Lung (tissue), 12 donors: ENCODE data around the gene AKR7A3. TPM values are rescaled to one million over a fixed set of nuclear protein-coding genes. Genes with fewer than 3 reads are reported as not detected.

ENCODE experiments used
- ATAC-seq: fragments of 200-7000 bp; cut with Tn5 transposase; one replicate; pipeline ENCODE4 v1.9.1; 2020; ENCODE audit warnings: moderate number of reproducible peaks; ENCODE audit not compliant: insufficient read depth, low FRiP score
- DNase-seq, 3 donors: peaks; one replicate each; pipeline ENCODE4 v3.0.0-alpha.2; 2013 to 2017
- H3K27ac ChIP-seq, 2 donors: one replicate each; pipeline ENCODE4 v1.5.1; 2013; ENCODE audit warnings: mild to moderate bottlenecking in 2 of 2, moderate library complexity in 2 of 2, control low read depth in 1 of 2, inconsistent platforms in 1 of 2, low read depth in 1 of 2, low read length in 1 of 2
- H3K27me3 ChIP-seq, 3 donors: one replicate each; pipeline ENCODE4 v1.5.1; 2013; ENCODE audit warnings: low read length in 2 of 3; ENCODE audit not compliant: control insufficient read depth in 3 of 3, insufficient read depth in 3 of 3
- H3K36me3 ChIP-seq, 4 donors: one replicate each; pipeline ENCODE4 v1.5.1; 2013; ENCODE audit warnings: low read length in 4 of 4, mild to moderate bottlenecking in 1 of 4, moderate library complexity in 1 of 4; ENCODE audit not compliant: control insufficient read depth in 4 of 4, insufficient read depth in 4 of 4
- H3K4me1 ChIP-seq, 5 donors: one replicate each; pipeline ENCODE4 v1.5.1; 2013; ENCODE audit warnings: low read length in 5 of 5, mild to moderate bottlenecking in 2 of 5, moderate library complexity in 1 of 5; ENCODE audit not compliant: control insufficient read depth in 5 of 5, insufficient read depth in 5 of 5
- H3K4me3 ChIP-seq: one replicate; pipeline ENCODE4 v1.5.1; 2013; ENCODE audit warnings: mild to moderate bottlenecking, control low read depth, moderate library complexity
- H3K9ac ChIP-seq, 2 donors: one replicate each; pipeline ENCODE4 v1.5.1; 2013; ENCODE audit warnings: low read length in 2 of 2, control low read depth in 1 of 2; ENCODE audit not compliant: insufficient read depth in 1 of 2
- H3K9me3 ChIP-seq, 4 donors: one replicate each; pipeline ENCODE4 v1.5.1; 2013; ENCODE audit warnings: low read length in 3 of 4, mild to moderate bottlenecking in 1 of 4, moderate library complexity in 1 of 4; ENCODE audit not compliant: control insufficient read depth in 4 of 4, insufficient read depth in 3 of 4
- CTCF ChIP-seq: IDR thresholded peaks from 2 replicates; pipeline ENCODE4 v1.5.1; 2012; ENCODE audit warnings: mild to moderate bottlenecking; ENCODE audit errors: control extremely low read depth, extremely low read depth
- WGBS, 2 donors: extraction: QIAGEN DNeasy Blood & Tissue Kit; methylation state at CpG; one replicate each; pipeline ENCODE4 v1.1.7; 2013; 5-methylcytosine and 5-hydroxymethylcytosine counted together
- polyA plus RNA-seq, 2 donors: library from polyadenylated mRNA; stranded (reverse); fragments of 200-250 nt; gene quantifications; one replicate each; pipeline ENCODE4 v1.2.1, GENCODE V29; 2013
- total RNA-seq, 2 donors: library from RNA; depleted of rRNA in 1 of 2; stranded (reverse); fragments of >200 nt in 1 of 2; gene quantifications; one replicate each; pipeline ENCODE4 v1.2.1, GENCODE V29; 2014 to 2021
- donor health status: control.
- donor health status: control.
- donor health status: Bipolar disorder and iron deficiency.
- donor health status: healthy.
- donor health status: DM: yes; HTN: yes; CAD: no.

The AKR7A3 gene
- total and polyA plus RNA-seq, 4 donors = 0.23 to 1.3 (median 0.82) TPM

- H3K9me3 ChIP-seq = no peaks in the 10 kb centered on the region
- H3K4me1 ChIP-seq = peaks cover 0 to 5% (median 0%) of the 10 kb centered on the region in 5 donors
- no peaks in the 10 kb centered on the region for H3K27me3 ChIP-seq
- no peak for TF ChIP-seq CTCF
- WGBS, 2 donors = 91 to 94% methylated on average over 13 to 14 of the region's 14 CpGs
- no peak overlapping the region for H3K4me3 ChIP-seq
- peaks cover 0 to 41% (median 16%) of the 10 kb centered on the region in 4 donors for H3K36me3 ChIP-seq
- DNase-seq (no peak), ATAC-seq (no peak)
- H3K9ac ChIP-seq = no peak overlapping the region
- H3K27ac ChIP-seq = no peak overlapping the region
Observed at GRCh38 chr1:19330449-19331135, 42.0 kb upstream of the AKR7A3 start.

DNA sequence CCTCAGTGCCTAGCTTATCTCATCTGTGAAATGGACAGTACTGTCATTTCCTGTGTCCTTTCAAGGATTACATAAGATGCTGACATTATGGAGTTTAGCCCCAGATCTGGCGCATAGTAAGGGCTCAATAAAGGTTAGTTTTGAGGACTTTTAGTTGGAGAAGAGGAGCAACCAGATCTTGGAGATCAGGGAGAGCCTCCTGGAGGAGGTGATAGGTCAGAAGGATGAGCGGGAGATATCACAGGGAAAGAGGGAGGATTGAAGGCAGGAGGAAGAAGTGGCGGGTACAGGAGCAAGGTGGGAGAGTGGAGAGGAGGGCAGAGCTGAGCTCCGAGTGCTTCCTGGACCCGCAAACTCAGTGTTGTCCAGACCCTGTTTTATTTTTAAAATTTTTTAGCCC is 41.0 kb upstream of the AKR7A3 start:
- DNase-seq = no peak
- H3K27me3 ChIP-seq = no peaks in the 10 kb centered on the region
- no peak for ATAC-seq
- H3K27ac ChIP-seq = no peak overlapping the region
- peaks cover 0 to 5% (median 0%) of the 10 kb centered on the region in 5 donors for H3K4me1 ChIP-seq
- no peaks in the 10 kb centered on the region for H3K9me3 ChIP-seq
- H3K36me3 ChIP-seq = peaks cover 0 to 51% (median 21%) of the 10 kb centered on the region in 4 donors
- no peak for TF ChIP-seq CTCF
- 93 to 97% methylated on average over 5 of the region's 5 CpGs for WGBS, 2 donors
- H3K4me3 ChIP-seq = no peak overlapping the region
- H3K9ac ChIP-seq = no peak overlapping the region

GRCh38 chr1:19329188-19329587 is 40.6 kb upstream of the AKR7A3 start:
- Histone ChIP-seq H3K27me3 (no peaks in the 10 kb centered on the region), H3K36me3 (peaks cover 0 to 55% (median 22%) of the 10 kb centered on the region in 4 donors), H3K4me3 (no peak overlapping the region), H3K9me3 (no peaks in the 10 kb centered on the region), H3K27ac (no peak overlapping the region), H3K9ac (no peak overlapping the region), H3K4me1 (peaks cover 0 to 4% (median 0%) of the 10 kb centered on the region in 5 donors)
- no peak for TF ChIP-seq CTCF
- WGBS, 2 donors = 91 to 93% methylated on average over 13 of the region's 13 CpGs
- ATAC-seq (no peak), DNase-seq (no peak)

DNA sequence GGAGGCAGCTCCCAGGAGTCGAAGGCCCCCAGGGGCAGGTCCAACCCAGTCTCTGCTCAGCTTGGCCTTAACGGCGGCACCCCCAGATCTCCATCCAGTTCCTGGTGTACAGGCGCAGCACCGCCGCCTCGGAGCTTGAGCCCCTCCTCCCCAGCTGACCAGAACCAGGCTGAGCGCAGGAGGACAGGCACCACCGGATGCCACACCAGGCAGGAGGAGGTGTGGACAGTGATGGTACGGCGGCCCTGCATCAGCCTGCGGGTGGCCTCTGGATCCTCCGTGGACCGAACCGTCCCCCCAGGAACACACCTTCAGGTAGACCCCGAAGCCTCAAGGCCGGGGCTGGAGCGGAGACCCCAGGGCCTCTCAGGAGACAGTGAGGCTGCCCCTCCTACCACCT is 39.9 kb upstream of the AKR7A3 start:
- no peak for TF ChIP-seq CTCF
- Histone ChIP-seq H3K36me3 (peaks cover 0 to 61% (median 22%) of the 10 kb centered on the region in 4 donors), H3K4me3 (no peak overlapping the region), H3K27ac (no peak overlapping the region), H3K9ac (no peak overlapping the region), H3K4me1 (no peaks in the 10 kb centered on the region), H3K9me3 (no peaks in the 10 kb centered on the region), H3K27me3 (no peaks in the 10 kb centered on the region)
- ATAC-seq = no peak
- no peak for DNase-seq
- WGBS, 2 donors = 94 to 96% methylated on average over 16 to 18 of the region's 18 CpGs
